Sigmoid colon (tissue), 7 donors: ENCODE data around the gene P4HB. TPM values are rescaled to one million over a fixed set of nuclear protein-coding genes. Genes with fewer than 3 reads are reported as not detected.

ENCODE experiments used
- DNase-seq: peaks from one replicate; pipeline ENCODE4 v3.0.0-alpha.2; 2019
- H3K27ac ChIP-seq, 4 donors: fragments of 200-600 bp; sonication (generic); one replicate each; pipeline ENCODE4 v1.5.1; 2016 to 2019; ENCODE audit warnings: mild to moderate bottlenecking in 1 of 4
- H3K27me3 ChIP-seq, 3 donors: fragments of 200-600 bp; sonication (generic); one replicate each; pipeline ENCODE4 v1.5.1; 2019; ENCODE audit warnings: mild to moderate bottlenecking in 1 of 3
- H3K36me3 ChIP-seq, 4 donors: fragments of 200-600 bp; sonication (generic); one replicate each; pipeline ENCODE4 v1.5.1; 2016 to 2019
- H3K4me1 ChIP-seq, 4 donors: fragments of 200-600 bp; sonication (generic); one replicate each; pipeline ENCODE4 v1.5.1; 2017 to 2019
- H3K4me3 ChIP-seq, 4 donors: fragments of 200-600 bp; sonication (generic); one replicate each; pipeline ENCODE4 v1.5.1; 2017 to 2019; ENCODE audit warnings: mild to moderate bottlenecking in 2 of 4, moderate library complexity in 1 of 4
- H3K9me3 ChIP-seq, 4 donors: fragments of 200-600 bp in 3 of 4; sonication (generic) in 3 of 4; one replicate each; pipeline versions ENCODE4 v1.5.1 to v1.6.1; 2013 to 2019
- EP300 ChIP-seq, 4 donors: sonication (generic); formaldehyde crosslinking; IDR thresholded peaks; one replicate each; pipeline ENCODE4 v1.6.1; 2017; ENCODE audit warnings: antibody characterized with exemption in 4 of 4
- POLR2A ChIP-seq, 2 donors: fragments of 450-650 bp; IDR thresholded peaks; one replicate each; pipeline ENCODE4 v1.6.1; 2016; ENCODE audit warnings: antibody characterized with exemption in 2 of 2, mild to moderate bottlenecking in 2 of 2, moderate library complexity in 2 of 2
- POLR2AphosphoS5 ChIP-seq, 4 donors: sonication (generic); formaldehyde crosslinking; IDR thresholded peaks; one replicate each; pipeline ENCODE4 v1.6.1; 2017; ENCODE audit warnings: antibody characterized with exemption in 4 of 4
- WGBS, 2 donors: extraction: QIAGEN DNeasy Blood & Tissue Kit; methylation state at CpG; one replicate each; pipeline ENCODE4 v1.1.7; 2013; 5-methylcytosine and 5-hydroxymethylcytosine counted together
- intact Hi-C: fragments of 100-400 bp; cut with DNase I; formaldehyde crosslinking; loops from one replicate; pipeline ENCODE4 v1.15.1; 2023
- polyA plus RNA-seq, 3 donors: library from polyadenylated mRNA; stranded (reverse); fragments of 200-250 nt; gene quantifications; one replicate each; pipeline ENCODE4 v1.2.3, GENCODE V29; 2013
- total RNA-seq, 4 donors: library from RNA; depleted of rRNA; stranded (reverse); fragments of >200 nt; gene quantifications; one replicate each; pipeline ENCODE4 v1.1.0, GENCODE V29; 2016
- TF ChIP-seq, protein P1 (sequence below), 4 experiments: fragments of 450-650 bp in 3 of 4; fragments of 200-600 bp in 1 of 4; IDR thresholded peaks; one replicate each; pipeline ENCODE4 v1.5.1; 2016 to 2019; ENCODE audit warnings: antibody characterized with exemption in 4 of 4, mild to moderate bottlenecking in 3 of 4, moderate library complexity in 2 of 4
- donor health status: healthy with polysubstance abuse.
- donor health status: Bipolar disorder and iron deficiency.
- donor health status: healthy.

The P4HB gene
- total and polyA plus RNA-seq, 7 donors: 153 to 750 (median 237) TPM

DNA sequence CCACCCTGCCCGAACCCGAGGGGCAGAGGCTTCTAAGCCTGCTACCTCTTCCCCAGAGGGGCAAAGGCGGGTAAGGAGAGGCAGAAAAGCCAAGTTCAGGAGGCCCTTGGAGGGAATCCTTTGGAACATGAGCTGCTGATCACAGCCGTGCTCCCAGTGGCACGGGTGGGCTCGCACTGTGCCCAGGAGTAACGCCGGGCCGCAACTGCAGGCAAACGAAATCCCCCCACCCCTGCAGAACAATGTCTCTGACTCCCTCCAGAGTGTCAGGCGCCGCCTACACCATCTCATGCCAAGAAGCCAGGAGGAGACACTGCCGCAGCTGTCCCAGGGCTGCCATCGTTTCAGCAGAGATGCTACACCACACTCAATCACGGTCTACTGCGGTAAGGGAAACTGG is 8.9 kb downstream of the P4HB start:
- no peak for TF ChIP-seq POLR2AphosphoS5 (IDR thresholded peaks at IDR 0.05)
- no peak for TF ChIP-seq POLR2A (IDR thresholded peaks at IDR 0.05)
- TF ChIP-seq, protein P1, sequence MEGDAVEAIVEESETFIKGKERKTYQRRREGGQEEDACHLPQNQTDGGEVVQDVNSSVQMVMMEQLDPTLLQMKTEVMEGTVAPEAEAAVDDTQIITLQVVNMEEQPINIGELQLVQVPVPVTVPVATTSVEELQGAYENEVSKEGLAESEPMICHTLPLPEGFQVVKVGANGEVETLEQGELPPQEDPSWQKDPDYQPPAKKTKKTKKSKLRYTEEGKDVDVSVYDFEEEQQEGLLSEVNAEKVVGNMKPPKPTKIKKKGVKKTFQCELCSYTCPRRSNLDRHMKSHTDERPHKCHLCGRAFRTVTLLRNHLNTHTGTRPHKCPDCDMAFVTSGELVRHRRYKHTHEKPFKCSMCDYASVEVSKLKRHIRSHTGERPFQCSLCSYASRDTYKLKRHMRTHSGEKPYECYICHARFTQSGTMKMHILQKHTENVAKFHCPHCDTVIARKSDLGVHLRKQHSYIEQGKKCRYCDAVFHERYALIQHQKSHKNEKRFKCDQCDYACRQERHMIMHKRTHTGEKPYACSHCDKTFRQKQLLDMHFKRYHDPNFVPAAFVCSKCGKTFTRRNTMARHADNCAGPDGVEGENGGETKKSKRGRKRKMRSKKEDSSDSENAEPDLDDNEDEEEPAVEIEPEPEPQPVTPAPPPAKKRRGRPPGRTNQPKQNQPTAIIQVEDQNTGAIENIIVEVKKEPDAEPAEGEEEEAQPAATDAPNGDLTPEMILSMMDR (IDR thresholded peaks at IDR 0.05): no peak
- no peak for TF ChIP-seq EP300 (IDR thresholded peaks at IDR 0.05)
- no peaks in the 10 kb centered on the region for H3K9me3 ChIP-seq
- no peak for DNase-seq
- WGBS, 2 donors: 96 to 97% methylated on average over 16 of the region's 16 CpGs
- no peaks in the 10 kb centered on the region for H3K27me3 ChIP-seq
- intact Hi-C loops: no loop called here
- peaks cover 29 to 94% (median 56%) of the 10 kb centered on the region in 4 donors for H3K36me3 ChIP-seq
- H3K4me1 ChIP-seq: peaks cover 0 to 6% (median 0%) of the 10 kb centered on the region in 4 donors
- no peak overlapping the region for H3K27ac ChIP-seq
- no peak overlapping the region for H3K4me3 ChIP-seq

DNA sequence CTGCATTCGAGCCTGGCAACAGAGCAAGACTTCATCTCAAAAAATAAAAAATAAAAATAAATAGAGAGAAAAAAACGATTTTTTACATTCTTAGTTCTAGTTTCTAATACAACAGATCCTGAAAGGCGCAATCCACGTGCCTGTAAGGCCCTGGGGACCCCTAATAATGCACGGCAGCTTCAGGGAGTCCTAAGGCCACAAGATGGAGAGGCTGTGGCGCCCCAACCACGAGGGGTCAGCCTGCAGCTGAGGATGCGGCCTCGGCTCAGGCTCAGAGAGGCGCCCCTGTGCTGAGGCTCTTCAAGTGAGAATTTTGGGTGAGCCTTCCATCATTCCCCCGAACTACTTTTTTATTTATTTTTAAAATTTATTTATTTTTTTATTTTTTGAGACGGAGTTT is 10.9 kb downstream of the P4HB start:
- DNase-seq: no peak
- H3K9me3 ChIP-seq: no peaks in the 10 kb centered on the region
- intact Hi-C loops: no loop called here
- H3K4me1 ChIP-seq: no peaks in the 10 kb centered on the region
- peaks cover 48 to 94% (median 63%) of the 10 kb centered on the region in 4 donors for H3K36me3 ChIP-seq
- H3K27me3 ChIP-seq: no peaks in the 10 kb centered on the region
- TF ChIP-seq EP300 (IDR thresholded peaks at IDR 0.05): no peak
- no peak for TF ChIP-seq POLR2A (IDR thresholded peaks at IDR 0.05)
- TF ChIP-seq, protein P1 (IDR thresholded peaks at IDR 0.05): no peak
- no peak for TF ChIP-seq POLR2AphosphoS5 (IDR thresholded peaks at IDR 0.05)
- 95 to 97% methylated on average over 12 of the region's 12 CpGs for WGBS, 2 donors
- H3K4me3 ChIP-seq: no peak overlapping the region
- no peak overlapping the region for H3K27ac ChIP-seq

DNA sequence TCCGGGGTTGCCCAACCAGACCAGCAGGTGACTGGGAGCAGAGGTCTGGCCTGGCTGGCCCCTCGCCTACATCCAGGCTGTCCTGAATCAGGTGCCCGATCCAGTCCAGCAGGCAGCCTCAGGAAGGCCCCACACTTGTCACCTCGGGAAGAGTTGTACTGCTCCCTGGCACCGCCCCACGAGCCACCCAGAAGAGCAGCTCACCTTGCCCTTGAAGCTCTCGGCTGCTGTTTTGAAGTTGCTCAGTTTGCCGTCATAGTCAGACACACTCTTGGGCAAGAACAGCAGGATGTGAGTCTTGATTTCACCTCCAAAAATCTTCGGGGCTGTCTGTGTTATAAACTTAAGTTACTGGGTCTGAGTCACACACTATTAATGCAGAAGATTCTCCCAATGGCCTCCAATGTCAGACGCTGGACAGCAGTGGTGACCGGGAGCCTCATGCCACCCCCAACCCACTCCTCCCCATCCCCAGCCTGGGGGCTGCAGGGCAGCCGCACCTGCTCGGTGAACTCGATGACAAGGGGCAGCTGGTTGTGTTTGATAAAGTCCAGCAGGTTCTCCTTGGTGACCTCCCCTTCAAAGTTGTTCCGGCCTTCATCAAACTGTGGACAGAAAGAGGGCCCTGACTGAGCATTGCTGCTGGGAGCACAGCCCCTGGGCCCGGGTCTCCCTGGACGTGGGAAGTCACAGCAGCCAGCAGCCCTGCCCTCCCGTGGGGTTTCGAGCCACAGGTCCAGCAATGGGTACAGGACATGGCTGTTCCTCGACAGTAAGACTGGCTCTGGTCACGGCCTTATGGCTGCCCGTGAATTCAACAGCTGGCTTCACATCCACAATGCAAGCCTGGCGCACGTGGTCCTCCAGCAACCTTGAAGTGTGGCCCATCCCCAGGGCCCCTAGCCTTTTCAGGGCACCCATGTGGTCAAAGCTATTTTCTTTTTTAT is 13.3 kb downstream of the P4HB start:
- Histone ChIP-seq H3K27ac (no peak overlapping the region), H3K4me3 (no peak overlapping the region), H3K36me3 (peaks cover 46 to 86% (median 56%) of the 10 kb centered on the region in 4 donors), H3K4me1 (no peaks in the 10 kb centered on the region), H3K9me3 (no peaks in the 10 kb centered on the region), H3K27me3 (no peaks in the 10 kb centered on the region)
- TF ChIP-seq, protein P1 (IDR thresholded peaks at IDR 0.05): no peak
- TF ChIP-seq EP300 (IDR thresholded peaks at IDR 0.05): no peak
- no peak for TF ChIP-seq POLR2A (IDR thresholded peaks at IDR 0.05)
- no peak for TF ChIP-seq POLR2AphosphoS5 (IDR thresholded peaks at IDR 0.05)
- 86 to 94% methylated on average over 24 of the region's 24 CpGs for WGBS, 2 donors
- intact Hi-C loops: no loop called here
- DNase-seq: no peak

DNA sequence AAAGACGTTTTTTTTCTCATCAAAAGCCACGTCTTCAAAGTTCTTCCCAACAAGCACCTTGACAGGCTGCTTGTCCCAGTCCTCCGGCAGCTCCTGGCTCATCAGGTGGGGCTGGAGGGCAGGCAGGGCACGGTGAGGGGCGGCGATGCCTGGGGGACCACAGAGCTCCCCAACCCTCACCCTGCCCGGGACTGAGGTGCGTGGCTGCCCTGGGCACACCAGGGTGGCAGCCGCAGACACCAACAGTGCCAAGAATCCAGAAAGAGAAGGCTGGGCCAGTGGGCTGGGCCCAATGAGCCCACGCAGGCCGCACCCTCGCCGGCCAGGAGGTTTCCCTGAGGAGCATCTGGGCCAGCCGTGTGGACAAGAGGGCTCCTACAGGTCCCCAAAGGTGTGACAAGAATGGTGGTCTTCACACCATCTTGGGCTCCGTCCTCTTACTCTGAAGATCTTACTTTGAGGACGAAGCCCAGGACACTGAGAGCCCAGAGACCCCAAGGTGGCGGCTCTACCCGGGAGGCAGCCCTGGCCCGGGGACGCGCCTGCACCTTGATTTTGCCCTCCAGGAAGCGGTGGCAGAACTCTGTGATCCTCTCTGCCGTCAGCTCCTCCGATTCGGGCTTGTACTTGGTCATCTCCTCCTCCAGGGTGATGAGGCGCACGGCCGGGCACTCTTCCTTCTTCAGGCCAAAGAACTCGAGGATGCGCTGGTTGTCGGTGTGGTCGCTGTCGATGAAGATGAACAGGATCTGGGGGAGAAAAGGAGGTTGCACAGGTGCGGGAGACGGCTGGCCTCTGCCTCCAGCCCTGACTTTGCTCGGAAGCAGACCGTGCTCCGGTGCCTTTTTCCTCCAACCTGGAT is 14.2 kb downstream of the P4HB start:
- Histone ChIP-seq H3K36me3 (peaks cover 38 to 77% (median 47%) of the 10 kb centered on the region in 4 donors), H3K27me3 (no peaks in the 10 kb centered on the region), H3K9me3 (no peaks in the 10 kb centered on the region), H3K27ac (no peak overlapping the region), H3K4me3 (no peak overlapping the region), H3K4me1 (no peaks in the 10 kb centered on the region)
- no peak for DNase-seq
- intact Hi-C loops: no loop called here
- WGBS, 2 donors: 95 to 96% methylated on average over 38 of the region's 38 CpGs
- TF ChIP-seq, protein P1 (IDR thresholded peaks at IDR 0.05): no peak
- TF ChIP-seq EP300 (IDR thresholded peaks at IDR 0.05): no peak
- no peak for TF ChIP-seq POLR2AphosphoS5 (IDR thresholded peaks at IDR 0.05)
- TF ChIP-seq POLR2A (IDR thresholded peaks at IDR 0.05): no peak
